OCI-LY7 (cell line): ENCODE results near the gene GET4. TPM values are rescaled to one million over a fixed set of nuclear protein-coding genes. Genes with fewer than 3 reads are reported as not detected.

Experiments
- BruUV-seq: library from RNA; stranded (reverse); fragments of 400-500 nt; replicated peaks from 2 replicates; lab custom pipeline; 2021; lab: Mats Ljungman, UMichigan
- CTCF ChIA-PET: fragments of 300-600 bp; sonication (Branson Sonifier 250); formaldehyde crosslinking; loops from one replicate; lab custom pipeline; 2022; ENCODE audit warnings: antibody characterized with exemption; ENCODE audit not compliant: unreplicated experiment; lab: Charles Lee
- POLR2A ChIA-PET: fragments of 300-600 bp; sonication (Branson Sonifier 250); formaldehyde crosslinking; loops from one replicate; lab custom pipeline; 2022; ENCODE audit warnings: antibody characterized with exemption; lab: Charles Lee
- DNase-seq: peaks from one replicate; pipeline ENCODE4 v3.0.0-alpha.2; 2015; ENCODE audit warnings: low spot score
- H2AFZ ChIP-seq: fragments of 200-600 bp; sonication (generic), shearing (Covaris generic); 2 replicates; pipeline ENCODE4 v1.6.1; 2014; ENCODE audit warnings: mild to moderate bottlenecking, antibody characterized with exemption, low read length, moderate library complexity
- H3K27ac ChIP-seq: fragments of 200-600 bp; sonication (generic); 2 replicates; pipeline ENCODE4 v1.5.1; 2014; ENCODE audit warnings: mixed run types, low read depth, mild to moderate bottlenecking, moderate library complexity, low read length, inconsistent platforms; ENCODE audit not compliant: poor library complexity, severe bottlenecking
- H3K36me3 ChIP-seq: fragments of 200-600 bp; sonication (generic); 2 replicates; pipeline ENCODE4 v1.6.1; 2014; ENCODE audit warnings: mild to moderate bottlenecking, antibody characterized with exemption, low read length, moderate library complexity, mixed read lengths; ENCODE audit not compliant: insufficient read depth
- H3K4me1 ChIP-seq: fragments of 200-600 bp; sonication (generic); 2 replicates; pipeline ENCODE4 v1.5.1; 2014; ENCODE audit warnings: mild to moderate bottlenecking, low read length; ENCODE audit not compliant: insufficient read depth, poor library complexity, severe bottlenecking
- H3K4me2 ChIP-seq: fragments of 200-600 bp; sonication (generic); 2 replicates; pipeline ENCODE4 v1.6.1; 2014; ENCODE audit warnings: mild to moderate bottlenecking, low read length
- H3K4me3 ChIP-seq: fragments of 200-600 bp; sonication (generic); 2 replicates; pipeline ENCODE4 v1.5.1; 2014; ENCODE audit warnings: mild to moderate bottlenecking, low read depth, low read length; ENCODE audit not compliant: poor library complexity, severe bottlenecking
- H3K79me2 ChIP-seq: fragments of 200-600 bp; sonication (generic); 2 replicates; pipeline ENCODE4 v1.6.1; 2016; ENCODE audit warnings: low read depth, mild to moderate bottlenecking, low read length, moderate library complexity, mixed read lengths; ENCODE audit not compliant: insufficient read depth
- H3K9me2 ChIP-seq: fragments of 200-600 bp; sonication (generic); 2 replicates; pipeline ENCODE4 v1.6.1; 2016; ENCODE audit warnings: mild to moderate bottlenecking, low read length, mixed read lengths; ENCODE audit not compliant: insufficient read depth
- H3K9me3 ChIP-seq: fragments of 200-600 bp; sonication (generic); 2 replicates; pipeline ENCODE4 v1.6.1; 2014; ENCODE audit warnings: mild to moderate bottlenecking, mixed run types, low read length, mixed read lengths
- H4K20me1 ChIP-seq: fragments of 200-600 bp; sonication (generic); 2 replicates; pipeline ENCODE4 v1.6.1; 2014; ENCODE audit warnings: mild to moderate bottlenecking, antibody characterized with exemption, low read length, moderate library complexity, mixed read lengths; ENCODE audit not compliant: insufficient read depth
- CTCF ChIP-seq: fragments of 200-600 bp; sonication (generic); conservative IDR thresholded peaks from 2 replicates; pipeline ENCODE4 v1.5.1; 2014; ENCODE audit warnings: mild to moderate bottlenecking, antibody characterized with exemption, low read length, moderate library complexity, mixed read lengths
- EZH2phosphoT487 ChIP-seq: fragments of 200-600 bp; sonication (generic); IDR thresholded peaks from 2 replicates; pipeline ENCODE4 v1.6.1; 2018; ENCODE audit warnings: low read depth, borderline replicate concordance, mild to moderate bottlenecking, mixed run types, antibody characterized with exemption, low read length, moderate library complexity, mixed read lengths
- intact Hi-C: fragments of 100-400 bp; cut with micrococcal nuclease; formaldehyde crosslinking; loops from one replicate; pipeline ENCODE4 v1.10.0; 2022; ENCODE audit not compliant: unreplicated experiment
- total RNA-seq, 2 experiments: library from RNA; depleted of rRNA in 1 of 2; stranded (reverse); fragments of >200 nt in 1 of 2; shearing (Covaris generic) in 1 of 2; gene quantifications; 2 replicates each; pipeline ENCODE4 v1.2.3, GENCODE V29; 2014 to 2022

GET4 gene
- total RNA-seq, 2 experiments from 2014 or later: 46.3 to 54.5 TPM

GRCh38 chr7:859359-860030 is 16.9 kb upstream of the GET4 start:
- intact Hi-C loops: no loop called here
- BruUV-seq: no TSS peak
- no peaks in the 10 kb centered on the region for H3K9me2 ChIP-seq
- TF ChIP-seq EZH2phosphoT487 (no peak), CTCF (no peak)
- no peak for DNase-seq
- no peak overlapping the region for H2AFZ ChIP-seq
- no peaks in the 10 kb centered on the region for H3K9me3 ChIP-seq
- H3K36me3 ChIP-seq: peaks cover 71% of the 10 kb centered on the region
- H3K4me3 ChIP-seq: no peak overlapping the region
- H3K27ac ChIP-seq: no peak overlapping the region
- no peaks in the 10 kb centered on the region for H3K4me1 ChIP-seq
- no peaks in the 10 kb centered on the region for H4K20me1 ChIP-seq
- H3K79me2 ChIP-seq: no peaks in the 10 kb centered on the region
- no peak overlapping the region for H3K4me2 ChIP-seq
- ChIA-PET POLR2A (no interaction called here), CTCF (no interaction called here)

GRCh38 chr7:860149-860548 is 16.2 kb upstream of the GET4 start:
- Histone ChIP-seq H3K4me2 (no peak overlapping the region), H3K79me2 (no peaks in the 10 kb centered on the region), H3K9me2 (no peaks in the 10 kb centered on the region), H3K9me3 (no peaks in the 10 kb centered on the region), H3K4me1 (no peaks in the 10 kb centered on the region), H3K27ac (no peak overlapping the region), H3K4me3 (no peak overlapping the region), H2AFZ (no peak overlapping the region), H4K20me1 (no peaks in the 10 kb centered on the region), H3K36me3 (peaks cover 69% of the 10 kb centered on the region)
- ChIA-PET CTCF (no interaction called here), POLR2A (interaction anchor here (0.5 kb wide), 1 partner anchor 13 kb away, joined by 4 read pairs; no protein-coding TSS in a partner anchor)
- TF ChIP-seq EZH2phosphoT487 (no peak), CTCF (no peak)
- no TSS peak for BruUV-seq
- intact Hi-C loops: no loop called here
- no peak for DNase-seq

DNA sequence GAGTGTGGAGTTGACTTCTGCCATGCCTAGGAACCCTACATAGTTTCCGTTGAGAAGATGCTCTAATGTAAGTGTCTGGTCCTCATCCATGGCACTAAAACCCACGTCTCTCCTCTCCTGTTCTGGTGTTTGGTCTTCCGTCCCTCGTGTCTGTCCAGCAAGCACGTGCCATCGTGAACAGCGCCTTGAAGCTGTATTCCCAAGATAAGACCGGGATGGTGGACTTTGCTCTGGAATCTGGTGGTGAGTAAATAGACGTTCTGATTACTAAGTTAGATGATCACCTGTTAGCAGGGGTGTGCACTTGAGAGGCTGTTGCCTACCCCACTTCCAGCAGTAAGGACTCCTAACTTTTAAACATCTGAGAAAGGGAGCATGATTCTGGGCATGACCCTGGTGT is 15.1 kb upstream of the GET4 start:
- intact Hi-C loops: no loop called here
- CTCF ChIA-PET: no interaction called here
- no TSS peak for BruUV-seq
- TF ChIP-seq CTCF (no peak), EZH2phosphoT487 (no peak)
- H2AFZ ChIP-seq: no peak overlapping the region
- no peaks in the 10 kb centered on the region for H3K9me2 ChIP-seq
- no peak overlapping the region for H3K27ac ChIP-seq
- H3K9me3 ChIP-seq: no peaks in the 10 kb centered on the region
- no peak for DNase-seq
- peaks cover 77% of the 10 kb centered on the region for H3K36me3 ChIP-seq
- no peaks in the 10 kb centered on the region for H3K4me1 ChIP-seq
- H4K20me1 ChIP-seq: no peaks in the 10 kb centered on the region
- H3K79me2 ChIP-seq: no peaks in the 10 kb centered on the region
- H3K4me2 ChIP-seq: no peak overlapping the region
- H3K4me3 ChIP-seq: no peak overlapping the region
- POLR2A ChIA-PET: no interaction called here
